Uterus (tissue), 2 donors: Measurements from ENCODE around the gene RTP4.

ENCODE experiments used
- POLR2A ChIP-seq, 2 donors: fragments of 450-650 bp; IDR thresholded peaks; one replicate each; pipeline ENCODE4 v1.6.1; 2016; ENCODE audit warnings: antibody characterized with exemption in 2 of 2, mild to moderate bottlenecking in 1 of 2, moderate library complexity in 1 of 2
- TF ChIP-seq, protein P1 (sequence below), 4 experiments: fragments of 200-600 bp in 2 of 4; fragments of 450-650 bp in 2 of 4; sonication (generic) in 2 of 4; IDR thresholded peaks; one replicate each; pipeline ENCODE4 v1.5.1; 2016 to 2019; ENCODE audit warnings: antibody characterized with exemption in 4 of 4, mild to moderate bottlenecking in 2 of 4, moderate library complexity in 1 of 4

DNA sequence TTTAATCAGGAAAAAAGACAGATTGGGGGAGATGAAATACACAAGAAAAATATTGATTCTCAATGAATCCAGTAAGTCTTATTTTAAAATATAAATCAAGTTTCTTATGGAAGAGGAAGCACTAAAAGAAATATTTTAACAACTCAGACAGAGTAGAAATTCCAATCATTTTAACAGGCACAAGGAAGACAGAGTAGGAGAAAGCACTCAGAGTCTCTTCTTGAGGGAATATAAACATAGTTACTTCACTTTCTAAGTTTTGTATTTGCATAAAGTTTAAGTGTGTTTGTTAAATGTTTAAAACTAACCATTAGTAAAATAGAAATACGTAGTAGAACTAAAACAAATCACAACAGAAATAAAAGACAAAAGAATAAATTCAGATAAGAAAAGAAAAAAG lies 24.5 kb upstream of the RTP4 start:
- no peak for TF ChIP-seq POLR2A (IDR thresholded peaks at IDR 0.05)
- TF ChIP-seq, protein P1, sequence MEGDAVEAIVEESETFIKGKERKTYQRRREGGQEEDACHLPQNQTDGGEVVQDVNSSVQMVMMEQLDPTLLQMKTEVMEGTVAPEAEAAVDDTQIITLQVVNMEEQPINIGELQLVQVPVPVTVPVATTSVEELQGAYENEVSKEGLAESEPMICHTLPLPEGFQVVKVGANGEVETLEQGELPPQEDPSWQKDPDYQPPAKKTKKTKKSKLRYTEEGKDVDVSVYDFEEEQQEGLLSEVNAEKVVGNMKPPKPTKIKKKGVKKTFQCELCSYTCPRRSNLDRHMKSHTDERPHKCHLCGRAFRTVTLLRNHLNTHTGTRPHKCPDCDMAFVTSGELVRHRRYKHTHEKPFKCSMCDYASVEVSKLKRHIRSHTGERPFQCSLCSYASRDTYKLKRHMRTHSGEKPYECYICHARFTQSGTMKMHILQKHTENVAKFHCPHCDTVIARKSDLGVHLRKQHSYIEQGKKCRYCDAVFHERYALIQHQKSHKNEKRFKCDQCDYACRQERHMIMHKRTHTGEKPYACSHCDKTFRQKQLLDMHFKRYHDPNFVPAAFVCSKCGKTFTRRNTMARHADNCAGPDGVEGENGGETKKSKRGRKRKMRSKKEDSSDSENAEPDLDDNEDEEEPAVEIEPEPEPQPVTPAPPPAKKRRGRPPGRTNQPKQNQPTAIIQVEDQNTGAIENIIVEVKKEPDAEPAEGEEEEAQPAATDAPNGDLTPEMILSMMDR (IDR thresholded peaks at IDR 0.05): no peak
